Measurements from ENCODE around the gene PTPRC.

The PTPRC gene

GRCh38 chr1:198693321-198693720 lies 54.5 kb downstream of the PTPRC start:
- DNase-seq (ENCODE audit: low read depth in 2 of 2) = no peak
- TF ChIP-seq, protein P1, sequence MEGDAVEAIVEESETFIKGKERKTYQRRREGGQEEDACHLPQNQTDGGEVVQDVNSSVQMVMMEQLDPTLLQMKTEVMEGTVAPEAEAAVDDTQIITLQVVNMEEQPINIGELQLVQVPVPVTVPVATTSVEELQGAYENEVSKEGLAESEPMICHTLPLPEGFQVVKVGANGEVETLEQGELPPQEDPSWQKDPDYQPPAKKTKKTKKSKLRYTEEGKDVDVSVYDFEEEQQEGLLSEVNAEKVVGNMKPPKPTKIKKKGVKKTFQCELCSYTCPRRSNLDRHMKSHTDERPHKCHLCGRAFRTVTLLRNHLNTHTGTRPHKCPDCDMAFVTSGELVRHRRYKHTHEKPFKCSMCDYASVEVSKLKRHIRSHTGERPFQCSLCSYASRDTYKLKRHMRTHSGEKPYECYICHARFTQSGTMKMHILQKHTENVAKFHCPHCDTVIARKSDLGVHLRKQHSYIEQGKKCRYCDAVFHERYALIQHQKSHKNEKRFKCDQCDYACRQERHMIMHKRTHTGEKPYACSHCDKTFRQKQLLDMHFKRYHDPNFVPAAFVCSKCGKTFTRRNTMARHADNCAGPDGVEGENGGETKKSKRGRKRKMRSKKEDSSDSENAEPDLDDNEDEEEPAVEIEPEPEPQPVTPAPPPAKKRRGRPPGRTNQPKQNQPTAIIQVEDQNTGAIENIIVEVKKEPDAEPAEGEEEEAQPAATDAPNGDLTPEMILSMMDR (IDR thresholded peaks at IDR 0.05; ENCODE audit: low read depth, low read length) = no peak
- no peak overlapping the region for H3K4me3 ChIP-seq (replicated peaks in 1 of 2; ENCODE audit: low read depth in 2 of 2, low read length in 2 of 2)

GRCh38 chr1:198694542-198694941 lies 55.7 kb downstream of the PTPRC start:
- TF ChIP-seq, protein P1 (IDR thresholded peaks at IDR 0.05; ENCODE audit: low read depth, low read length) = no peak
- no peak overlapping the region for H3K4me3 ChIP-seq (replicated peaks in 1 of 2; ENCODE audit: low read depth in 2 of 2, low read length in 2 of 2)
- DNase-seq (ENCODE audit: low read depth in 2 of 2) = no peak

DNA sequence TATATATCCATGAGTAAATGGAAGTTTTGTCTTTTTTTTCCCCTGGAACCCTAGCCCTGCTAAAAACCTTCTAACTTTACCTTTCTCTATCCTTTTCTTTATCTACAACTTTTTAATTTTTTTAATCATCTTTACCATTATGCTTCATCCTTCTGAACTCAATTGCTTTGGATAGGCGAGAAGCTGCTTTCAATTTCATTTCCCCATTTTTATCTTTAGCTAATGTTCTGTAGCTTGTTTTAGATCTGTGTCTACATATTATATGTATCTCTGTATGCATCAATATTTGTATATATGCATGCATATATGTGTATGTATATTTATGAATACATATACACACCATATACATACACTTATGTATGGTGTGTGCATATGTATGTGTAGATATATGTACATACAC lies 57.4 kb downstream of the PTPRC start:
- DNase-seq (ENCODE audit: low read depth in 2 of 2) = no peak
- no peak overlapping the region for H3K4me3 ChIP-seq (replicated peaks in 1 of 2; ENCODE audit: low read depth in 2 of 2, low read length in 2 of 2)
- TF ChIP-seq, protein P1 (IDR thresholded peaks at IDR 0.05; ENCODE audit: low read depth, low read length) = no peak

- TF ChIP-seq, protein P1 (IDR thresholded peaks at IDR 0.05; ENCODE audit: low read depth, low read length) = peak; percentile 83
- H3K4me3 ChIP-seq (replicated peaks in 1 of 2; ENCODE audit: low read depth in 2 of 2, low read length in 2 of 2) = no peak overlapping the region
- DNase-seq (ENCODE audit: low read depth in 2 of 2) = peak; percentile 46 to 48
Observed at GRCh38 chr1:198699167-198700015, 60.6 kb downstream of the PTPRC start.

GRCh38 chr1:198700016-198700392 lies 61.2 kb downstream of the PTPRC start:
- TF ChIP-seq, protein P1 (IDR thresholded peaks at IDR 0.05; ENCODE audit: low read depth, low read length) = no peak
- DNase-seq (ENCODE audit: low read depth in 2 of 2) = no peak
- no peak overlapping the region for H3K4me3 ChIP-seq (replicated peaks in 1 of 2; ENCODE audit: low read depth in 2 of 2, low read length in 2 of 2)

- TF ChIP-seq, protein P1 (IDR thresholded peaks at IDR 0.05; ENCODE audit: low read depth, low read length) = no peak
- DNase-seq (ENCODE audit: low read depth in 2 of 2) = no peak
Observed at GRCh38 chr1:198700396-198700795, 61.6 kb downstream of the PTPRC start.

More at GRCh38 chr1:198700396-198700795, 61.6 kb downstream of the PTPRC start:
- no peak overlapping the region for H3K4me3 ChIP-seq (replicated peaks in 1 of 2; ENCODE audit: low read depth in 2 of 2, low read length in 2 of 2)

Measured in cardiac fibroblast (primary cell).